Activated T-cell treated with anti-CD3 and anti-CD28 coated beads, Interleukin-2, amount 50 U/mL, for 1 hour (primary cell): ENCODE results near the gene KDM1A.

Experiments used
- DNase-seq: peaks from one replicate; pipeline ENCODE4 v3.0.0-alpha.2; 2020

KDM1A gene

GRCh38 chr1:23018661-23019093 is 591 bp upstream of the KDM1A start:
- DNase-seq = no peak

GRCh38 chr1:23019863-23020625 is 776 bp downstream of the KDM1A start:
- peak; percentile 37 for DNase-seq

- no peak for DNase-seq
Observed at GRCh38 chr1:23020706-23021405, 1.6 kb downstream of the KDM1A start.

- DNase-seq = no peak
Observed at GRCh38 chr1:23021834-23022233, 2.6 kb downstream of the KDM1A start.

- no peak for DNase-seq
Observed at GRCh38 chr1:23023174-23023845, 4.0 kb downstream of the KDM1A start.

GRCh38 chr1:23026568-23026967 is 7.3 kb downstream of the KDM1A start:
- DNase-seq = no peak

- DNase-seq = no peak
Observed at GRCh38 chr1:23027352-23027907, 8.2 kb downstream of the KDM1A start.

- DNase-seq = no peak
Observed at GRCh38 chr1:23029337-23029736, 10.1 kb downstream of the KDM1A start.

GRCh38 chr1:23035823-23036452 is 16.7 kb downstream of the KDM1A start:
- DNase-seq = no peak

GRCh38 chr1:23037081-23037740 is 17.9 kb downstream of the KDM1A start:
- no peak for DNase-seq

- no peak for DNase-seq
Observed at GRCh38 chr1:23039308-23039826, 20.1 kb downstream of the KDM1A start.

- no peak for DNase-seq
Observed at GRCh38 chr1:23040509-23040908, 21.2 kb downstream of the KDM1A start.

- DNase-seq = no peak
Observed at GRCh38 chr1:23044035-23044434, 24.8 kb downstream of the KDM1A start.

- DNase-seq = no peak
Observed at GRCh38 chr1:23050201-23050600, 30.9 kb downstream of the KDM1A start.

GRCh38 chr1:23051290-23051909 is 32.1 kb downstream of the KDM1A start:
- DNase-seq = no peak

GRCh38 chr1:23057301-23057700 is 38.0 kb downstream of the KDM1A start:
- no peak for DNase-seq

- no peak for DNase-seq
Observed at GRCh38 chr1:23062271-23062670, 43.0 kb downstream of the KDM1A start.

- DNase-seq = no peak
Observed at GRCh38 chr1:23065385-23065784, 46.1 kb downstream of the KDM1A start.

GRCh38 chr1:23066075-23066474 is 46.8 kb downstream of the KDM1A start:
- no peak for DNase-seq

- DNase-seq = no peak
Observed at GRCh38 chr1:23069149-23069548, 49.9 kb downstream of the KDM1A start.

- DNase-seq = no peak
Observed at GRCh38 chr1:23069675-23070074, 50.4 kb downstream of the KDM1A start.

- DNase-seq = no peak
Observed at GRCh38 chr1:23074012-23074411, 54.7 kb downstream of the KDM1A start.
